K562 (cell line): ENCODE measurements around the gene RNF212B. TPM values are rescaled to one million over a fixed set of nuclear protein-coding genes. Genes with fewer than 3 reads are reported as not detected.

Experiments used
- ARNT ChIP-seq, 2 experiments: fragments of 450-650 bp; IDR thresholded peaks; 2 replicates each; pipeline ENCODE4 v1.6.1; 2016; ENCODE audit warnings: mild to moderate bottlenecking in 1 of 2
- BCL6 ChIP-seq: fragments of 250-450 bp; sonication (Bioruptor Pico); IDR thresholded peaks from 2 replicates; pipeline ENCODE4 v1.4.0; 2020
- BMI1 ChIP-seq: fragments of 150-350 bp; IDR thresholded peaks from 2 replicates; pipeline ENCODE4 v1.6.1; 2014; ENCODE audit warnings: low read length
- DIDO1 ChIP-seq: fragments of 450-650 bp; IDR thresholded peaks from 2 replicates; pipeline ENCODE4 v1.6.1; 2016; ENCODE audit warnings: low read depth, missing biosample characterization, missing genetic modification characterization
- ESRRB ChIP-seq: fragments of 250-450 bp; sonication (Bioruptor Pico); IDR thresholded peaks from 2 replicates; pipeline ENCODE4 v1.5.0; 2020; ENCODE audit warnings: mild to moderate bottlenecking, moderate library complexity, borderline replicate concordance
- FOXA3 ChIP-seq, 2 experiments: fragments of 450-650 bp in 1 of 2; sonication (generic) in 1 of 2; formaldehyde crosslinking; IDR thresholded peaks in 1 of 2; conservative IDR thresholded peaks in 1 of 2; 2 replicates each; pipeline versions ENCODE4 v1.4.0 to v1.8.0; 2020 to 2022; ENCODE audit warnings: mild to moderate bottlenecking in 2 of 2, missing genetic modification reagents in 1 of 2
- HMGN3 ChIP-seq: IDR thresholded peaks from 2 replicates; pipeline ENCODE4 v1.6.1; 2011; ENCODE audit warnings: borderline replicate concordance, low read depth, mild to moderate bottlenecking, mixed read lengths, low read length; ENCODE audit not compliant: insufficient read length; ENCODE audit errors: extremely low read depth
- HNRNPK ChIP-seq: fragments of 200-400 bp; formaldehyde crosslinking; IDR thresholded peaks from one replicate; pipeline ENCODE4 v1.6.1; 2018; ENCODE audit warnings: mild to moderate bottlenecking, low read depth, low read length; ENCODE audit not compliant: poor library complexity, severe bottlenecking
- PHTF2 ChIP-seq: fragments of 250-450 bp; sonication (Bioruptor Pico); IDR thresholded peaks from 2 replicates; pipeline ENCODE4 v1.5.0; 2021; ENCODE audit warnings: mild to moderate bottlenecking
- PRPF4 ChIP-seq: fragments of 200-400 bp; formaldehyde crosslinking; IDR thresholded peaks from one replicate; pipeline ENCODE4 v1.6.1; 2017; ENCODE audit warnings: low read length, low read depth, mild to moderate bottlenecking; ENCODE audit not compliant: insufficient read depth, poor library complexity, severe bottlenecking
- RAD51 ChIP-seq: fragments of 450-650 bp; IDR thresholded peaks from 2 replicates; pipeline ENCODE4 v1.7.1; 2016; ENCODE audit warnings: low read depth, mild to moderate bottlenecking, borderline replicate concordance
- RBFOX2 ChIP-seq: fragments of 200-400 bp; formaldehyde crosslinking; IDR thresholded peaks from 2 replicates; pipeline ENCODE4 v1.6.1; 2017; ENCODE audit warnings: low read depth, mild to moderate bottlenecking, low read length, moderate library complexity
- RFX7 ChIP-seq: fragments of 250-450 bp; sonication (Bioruptor Pico); IDR thresholded peaks from 2 replicates; pipeline ENCODE4 v1.5.1; 2021; ENCODE audit warnings: mild to moderate bottlenecking
- SMAD2 ChIP-seq: fragments of 150-350 bp; IDR thresholded peaks from 2 replicates; pipeline ENCODE4 v1.6.1; 2014; ENCODE audit warnings: low read depth, mild to moderate bottlenecking, low read length
- XRCC4 ChIP-seq: IDR thresholded peaks from one replicate; pipeline ENCODE4 v1.6.1; 2011; ENCODE audit not compliant: insufficient read depth, insufficient read length; ENCODE audit errors: extremely low read depth
- ZNF133 ChIP-seq: fragments of 250-450 bp; sonication (Bioruptor Pico); IDR thresholded peaks from 2 replicates; pipeline ENCODE4 v1.4.0; 2020; ENCODE audit warnings: mild to moderate bottlenecking
- ZNF143 ChIP-seq: sonication (generic); formaldehyde crosslinking; IDR thresholded peaks from 2 replicates; pipeline ENCODE4 v1.9.0; 2022; ENCODE audit warnings: mild to moderate bottlenecking, missing genetic modification reagents
- ZNF24 ChIP-seq: fragments of 450-650 bp; IDR thresholded peaks from 2 replicates; pipeline ENCODE4 v1.6.1; 2016
- polyA plus RNA-seq, 8 experiments: library from polyadenylated mRNA; depleted of rRNA in 4 of 8; stranded (reverse) in 5 of 8; unstranded in 3 of 8; fragments of >200 nt; fragmentation: Nextera tagmentation in 2 of 8; fragmentation: Illumina TruSeq in 1 of 8; extraction: Ambion mirVana in 2 of 8; extraction: Trizol in 1 of 8; gene quantifications; 2 replicates each; pipeline versions ENCODE4 v1.2.1 to v1.2.3, GENCODE V29; 2011 to 2014; ENCODE audit warnings: inconsistent platforms in 1 of 8, missing spikeins in 1 of 8
- total RNA-seq, 7 experiments: library from RNA; depleted of rRNA in 6 of 7; stranded (reverse); fragments of >200 nt in 6 of 7; fragmentation: Illumina TruSeq in 2 of 7; extraction: Trizol in 2 of 7; gene quantifications; 2 replicates each; pipeline versions ENCODE4 v1.2.1 to v1.2.3, GENCODE V29; 2011 to 2021; ENCODE audit warnings: low replicate concordance in 1 of 7
- TF ChIP-seq, protein P1 (sequence below): fragments of 250-450 bp; sonication (Bioruptor Pico); IDR thresholded peaks from 2 replicates; pipeline ENCODE4 v1.5.1; 2021; ENCODE audit warnings: mild to moderate bottlenecking
- TF ChIP-seq, protein P2 (sequence below): fragments of 450-650 bp; formaldehyde crosslinking; IDR thresholded peaks from 2 replicates; pipeline ENCODE4 v1.4.0; 2022; ENCODE audit warnings: mild to moderate bottlenecking, moderate library complexity
- TF ChIP-seq, protein P3 (sequence below), 2 experiments: fragments of 450-650 bp in 1 of 2; sonication (generic) in 1 of 2; formaldehyde crosslinking; conservative IDR thresholded peaks; 2 replicates each; pipeline versions ENCODE4 v1.4.0 to v1.8.1; 2020 to 2022; ENCODE audit warnings: mild to moderate bottlenecking in 1 of 2, missing genetic modification reagents in 1 of 2
- TF ChIP-seq, protein P4 (sequence below): sonication (generic); formaldehyde crosslinking; IDR thresholded peaks from 2 replicates; pipeline ENCODE4 v1.8.1; 2022; ENCODE audit warnings: missing genetic modification reagents
- TF ChIP-seq, protein P5 (sequence below): fragments of 200-800 bp; sonication (Bioruptor generic); IDR thresholded peaks from 2 replicates; pipeline ENCODE4 v1.6.1; 2017; ENCODE audit warnings: missing genetic modification characterization, missing compliant biosample characterization

Gene RNF212B
- total and polyA plus RNA-seq, 9 of the 15 experiments (the other 6 are each of a cell fraction or from before 2014, with no cell fraction given), result 0.15 to 0.43 (median 0.27) TPM; not detected in 3

DNA sequence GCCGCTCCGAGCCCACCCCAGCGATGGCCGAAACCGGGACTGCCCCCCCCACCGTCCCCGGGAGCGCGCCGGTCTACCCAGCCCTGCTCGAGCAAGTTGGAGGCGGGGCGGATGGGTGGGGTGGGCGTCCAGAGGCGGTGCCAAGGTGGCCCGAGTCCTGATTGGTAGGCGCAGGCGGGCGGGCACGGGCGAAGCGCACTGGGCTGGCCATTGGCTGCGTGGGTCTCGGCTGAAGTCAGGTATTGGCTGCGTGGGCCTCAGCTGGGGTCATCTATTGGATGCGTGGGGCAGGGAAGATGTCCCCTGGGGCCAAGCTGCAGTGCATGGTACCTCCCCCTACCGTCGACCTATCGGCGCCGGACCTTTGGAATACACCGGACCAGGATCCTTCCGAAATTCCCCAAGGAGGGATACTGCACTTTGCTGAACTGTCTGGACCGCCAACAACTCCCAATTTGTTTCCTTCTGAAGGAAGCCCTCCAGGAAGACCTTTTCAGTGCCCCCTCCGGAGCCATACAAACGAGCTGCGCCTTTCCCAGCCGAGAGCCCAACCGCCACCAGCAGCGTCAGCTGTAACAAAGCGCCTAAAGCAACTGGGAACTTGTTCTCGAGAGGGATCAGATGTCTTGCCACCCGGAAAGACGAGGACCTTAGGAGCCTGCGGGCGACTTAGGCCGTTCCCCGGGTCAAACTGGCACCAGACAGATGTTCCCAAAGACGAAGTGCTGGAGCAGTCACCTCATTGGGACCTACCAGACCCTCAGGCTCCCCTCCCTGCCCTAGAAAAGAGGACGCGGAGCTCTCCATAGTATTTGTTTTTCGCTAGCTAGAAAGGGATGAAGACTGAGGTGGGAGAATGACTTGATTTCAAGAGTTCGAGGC, 48.5 kb downstream of the RNF212B start, which contains the start of gene HOMEZ (continued):
- TF ChIP-seq, protein P1, sequence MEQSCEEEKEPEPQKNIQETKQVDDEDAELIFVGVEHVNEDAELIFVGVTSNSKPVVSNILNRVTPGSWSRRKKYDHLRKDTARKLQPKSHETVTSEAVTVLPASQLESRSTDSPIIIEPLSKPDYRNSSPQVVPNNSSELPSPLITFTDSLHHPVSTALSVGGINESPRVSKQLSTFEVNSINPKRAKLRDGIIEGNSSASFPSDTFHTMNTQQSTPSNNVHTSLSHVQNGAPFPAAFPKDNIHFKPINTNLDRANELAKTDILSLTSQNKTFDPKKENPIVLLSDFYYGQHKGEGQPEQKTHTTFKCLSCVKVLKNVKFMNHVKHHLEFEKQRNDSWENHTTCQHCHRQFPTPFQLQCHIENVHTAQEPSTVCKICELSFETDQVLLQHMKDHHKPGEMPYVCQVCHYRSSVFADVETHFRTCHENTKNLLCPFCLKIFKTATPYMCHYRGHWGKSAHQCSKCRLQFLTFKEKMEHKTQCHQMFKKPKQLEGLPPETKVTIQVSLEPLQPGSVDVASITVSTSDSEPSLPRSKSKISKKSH, result no peak
- TF ChIP-seq RBFOX2, result peak; percentile 75
- TF ChIP-seq DIDO1 (tag), result no peak
- TF ChIP-seq, protein P2, sequence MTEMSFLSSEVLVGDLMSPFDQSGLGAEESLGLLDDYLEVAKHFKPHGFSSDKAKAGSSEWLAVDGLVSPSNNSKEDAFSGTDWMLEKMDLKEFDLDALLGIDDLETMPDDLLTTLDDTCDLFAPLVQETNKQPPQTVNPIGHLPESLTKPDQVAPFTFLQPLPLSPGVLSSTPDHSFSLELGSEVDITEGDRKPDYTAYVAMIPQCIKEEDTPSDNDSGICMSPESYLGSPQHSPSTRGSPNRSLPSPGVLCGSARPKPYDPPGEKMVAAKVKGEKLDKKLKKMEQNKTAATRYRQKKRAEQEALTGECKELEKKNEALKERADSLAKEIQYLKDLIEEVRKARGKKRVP (CRISPR knock-in tag), result no peak
- no peak for TF ChIP-seq SMAD2
- TF ChIP-seq PRPF4, result no peak
- no peak for TF ChIP-seq PHTF2 (CRISPR knock-in tag)
- no peak for TF ChIP-seq RAD51
- TF ChIP-seq FOXA3 (CRISPR knock-in tag; conservative IDR thresholded peaks at IDR 0.05 in 1 of 2, IDR thresholded peaks at IDR 0.05 in 1 of 2), result no peak
- no peak for TF ChIP-seq BCL6 (CRISPR knock-in tag)
- no peak for TF ChIP-seq ZNF143 (CRISPR knock-in tag)
- TF ChIP-seq, protein P3, sequence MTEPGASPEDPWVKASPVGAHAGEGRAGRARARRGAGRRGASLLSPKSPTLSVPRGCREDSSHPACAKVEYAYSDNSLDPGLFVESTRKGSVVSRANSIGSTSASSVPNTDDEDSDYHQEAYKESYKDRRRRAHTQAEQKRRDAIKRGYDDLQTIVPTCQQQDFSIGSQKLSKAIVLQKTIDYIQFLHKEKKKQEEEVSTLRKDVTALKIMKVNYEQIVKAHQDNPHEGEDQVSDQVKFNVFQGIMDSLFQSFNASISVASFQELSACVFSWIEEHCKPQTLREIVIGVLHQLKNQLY (CRISPR knock-in tag; conservative IDR thresholded peaks at IDR 0.05), result no peak
- peak; percentile 76 for TF ChIP-seq HMGN3
- TF ChIP-seq BMI1, result no peak
- TF ChIP-seq XRCC4, result no peak
- no peak for TF ChIP-seq ESRRB
- TF ChIP-seq, protein P4, sequence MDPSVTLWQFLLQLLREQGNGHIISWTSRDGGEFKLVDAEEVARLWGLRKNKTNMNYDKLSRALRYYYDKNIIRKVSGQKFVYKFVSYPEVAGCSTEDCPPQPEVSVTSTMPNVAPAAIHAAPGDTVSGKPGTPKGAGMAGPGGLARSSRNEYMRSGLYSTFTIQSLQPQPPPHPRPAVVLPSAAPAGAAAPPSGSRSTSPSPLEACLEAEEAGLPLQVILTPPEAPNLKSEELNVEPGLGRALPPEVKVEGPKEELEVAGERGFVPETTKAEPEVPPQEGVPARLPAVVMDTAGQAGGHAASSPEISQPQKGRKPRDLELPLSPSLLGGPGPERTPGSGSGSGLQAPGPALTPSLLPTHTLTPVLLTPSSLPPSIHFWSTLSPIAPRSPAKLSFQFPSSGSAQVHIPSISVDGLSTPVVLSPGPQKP (CRISPR knock-in tag), result no peak
- TF ChIP-seq, protein P5, sequence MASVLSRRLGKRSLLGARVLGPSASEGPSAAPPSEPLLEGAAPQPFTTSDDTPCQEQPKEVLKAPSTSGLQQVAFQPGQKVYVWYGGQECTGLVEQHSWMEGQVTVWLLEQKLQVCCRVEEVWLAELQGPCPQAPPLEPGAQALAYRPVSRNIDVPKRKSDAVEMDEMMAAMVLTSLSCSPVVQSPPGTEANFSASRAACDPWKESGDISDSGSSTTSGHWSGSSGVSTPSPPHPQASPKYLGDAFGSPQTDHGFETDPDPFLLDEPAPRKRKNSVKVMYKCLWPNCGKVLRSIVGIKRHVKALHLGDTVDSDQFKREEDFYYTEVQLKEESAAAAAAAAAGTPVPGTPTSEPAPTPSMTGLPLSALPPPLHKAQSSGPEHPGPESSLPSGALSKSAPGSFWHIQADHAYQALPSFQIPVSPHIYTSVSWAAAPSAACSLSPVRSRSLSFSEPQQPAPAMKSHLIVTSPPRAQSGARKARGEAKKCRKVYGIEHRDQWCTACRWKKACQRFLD (CRISPR knock-in tag), result 0 out of 2 replicates have a peak, but pooled peaks have one; percentile 48
- TF ChIP-seq HNRNPK, result no peak
- TF ChIP-seq ZNF133 (CRISPR knock-in tag), result no peak
- TF ChIP-seq RFX7 (CRISPR knock-in tag), result no peak
- TF ChIP-seq ARNT (IDR thresholded peaks at IDR 0.05), result no peak
- no peak for TF ChIP-seq ZNF24
